HG03103 (cell line): ENCODE results near the gene ELP5.

Experiments used
- ATAC-seq: cut with Tn5 transposase; IDR thresholded peaks from one replicate; pipeline ENCODE4 v1.9.1; 2021; ENCODE audit warnings: low read depth; ENCODE audit not compliant: unreplicated experiment

The ELP5 gene

DNA sequence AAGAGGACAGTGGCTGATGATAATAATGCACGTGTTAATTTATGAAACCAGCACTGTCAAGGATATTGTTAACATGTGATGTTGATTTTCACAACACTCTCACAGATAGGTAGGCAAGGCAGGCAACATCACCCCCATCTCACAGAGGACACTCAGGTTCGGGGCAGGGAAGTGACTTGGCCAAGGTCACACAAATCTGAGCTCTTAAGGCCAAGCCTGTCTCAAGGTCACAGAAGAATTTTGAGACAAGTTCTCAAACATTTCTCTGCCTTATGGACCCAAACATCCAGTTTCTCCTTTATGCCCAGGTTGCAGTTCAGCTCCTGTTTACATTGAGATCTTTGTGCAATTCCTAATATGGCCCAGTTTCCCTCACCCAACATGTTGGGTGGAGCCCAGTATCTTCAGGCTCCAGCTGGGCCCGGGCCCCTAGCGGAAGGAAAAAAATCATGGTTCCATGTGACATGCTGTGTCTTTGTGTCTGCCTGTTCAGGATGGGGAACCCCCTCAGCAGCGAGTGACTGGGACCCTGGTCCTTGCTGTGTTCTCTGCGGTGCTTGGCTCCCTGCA lies 30.8 kb downstream of the ELP5 start:
- ATAC-seq: no peak

DNA sequence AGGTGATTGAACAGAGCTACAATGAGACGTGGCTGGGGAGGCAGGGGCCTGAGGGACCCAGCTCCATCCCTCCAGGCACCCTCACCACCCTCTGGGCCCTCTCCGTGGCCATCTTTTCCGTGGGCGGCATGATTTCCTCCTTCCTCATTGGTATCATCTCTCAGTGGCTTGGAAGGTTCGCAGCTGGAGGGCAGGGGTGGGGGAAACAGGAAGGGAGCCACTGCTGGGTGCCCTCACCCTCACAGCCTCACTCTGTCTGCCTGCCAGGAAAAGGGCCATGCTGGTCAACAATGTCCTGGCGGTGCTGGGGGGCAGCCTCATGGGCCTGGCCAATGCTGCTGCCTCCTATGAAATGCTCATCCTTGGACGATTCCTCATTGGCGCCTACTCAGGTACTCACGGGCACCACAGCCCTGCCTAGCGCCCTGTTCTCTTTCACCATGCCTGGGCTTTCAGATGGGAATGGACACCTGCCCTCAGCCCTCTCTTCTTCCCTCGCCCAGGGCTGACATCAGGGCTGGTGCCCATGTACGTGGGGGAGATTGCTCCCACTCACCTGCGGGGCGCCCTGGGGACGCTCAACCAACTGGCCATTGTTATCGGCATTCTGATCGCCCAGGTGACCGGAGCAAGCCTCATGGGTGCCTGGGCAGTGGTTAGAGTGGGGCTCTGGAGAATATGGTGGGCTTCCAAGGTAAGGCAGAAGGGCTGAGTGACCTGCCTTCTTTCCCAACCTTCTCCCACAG lies 31.6 kb downstream of the ELP5 start:
- no peak for ATAC-seq

DNA sequence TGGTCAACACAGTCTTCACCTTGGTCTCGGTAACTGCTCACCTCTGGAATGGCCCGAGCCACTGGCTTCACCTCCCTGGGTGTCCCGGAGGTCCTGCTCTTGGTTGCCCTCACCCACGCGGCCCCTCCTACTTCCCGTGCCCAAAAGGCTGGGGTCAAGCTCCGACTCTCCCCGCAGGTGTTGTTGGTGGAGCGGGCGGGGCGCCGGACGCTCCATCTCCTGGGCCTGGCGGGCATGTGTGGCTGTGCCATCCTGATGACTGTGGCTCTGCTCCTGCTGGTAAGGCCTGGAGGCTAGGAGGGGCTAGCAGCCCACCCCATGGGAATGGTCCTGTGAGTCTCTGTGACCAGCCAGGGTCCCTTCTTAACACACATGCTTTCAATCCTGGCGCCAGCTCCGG lies 32.9 kb downstream of the ELP5 start:
- ATAC-seq: no peak

DNA sequence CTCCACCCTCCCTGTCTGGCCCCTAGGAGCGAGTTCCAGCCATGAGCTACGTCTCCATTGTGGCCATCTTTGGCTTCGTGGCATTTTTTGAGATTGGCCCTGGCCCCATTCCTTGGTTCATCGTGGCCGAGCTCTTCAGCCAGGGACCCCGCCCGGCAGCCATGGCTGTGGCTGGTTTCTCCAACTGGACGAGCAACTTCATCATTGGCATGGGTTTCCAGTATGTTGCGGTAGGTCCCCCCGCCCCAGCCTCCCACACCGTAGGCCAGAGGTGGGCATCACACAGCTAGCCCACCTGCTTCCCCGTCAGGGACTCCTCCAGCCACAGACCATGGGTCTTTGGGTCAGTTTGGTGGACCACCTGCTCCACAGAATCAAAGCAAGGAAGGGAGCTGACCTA lies 33.7 kb downstream of the ELP5 start:
- no peak for ATAC-seq

DNA sequence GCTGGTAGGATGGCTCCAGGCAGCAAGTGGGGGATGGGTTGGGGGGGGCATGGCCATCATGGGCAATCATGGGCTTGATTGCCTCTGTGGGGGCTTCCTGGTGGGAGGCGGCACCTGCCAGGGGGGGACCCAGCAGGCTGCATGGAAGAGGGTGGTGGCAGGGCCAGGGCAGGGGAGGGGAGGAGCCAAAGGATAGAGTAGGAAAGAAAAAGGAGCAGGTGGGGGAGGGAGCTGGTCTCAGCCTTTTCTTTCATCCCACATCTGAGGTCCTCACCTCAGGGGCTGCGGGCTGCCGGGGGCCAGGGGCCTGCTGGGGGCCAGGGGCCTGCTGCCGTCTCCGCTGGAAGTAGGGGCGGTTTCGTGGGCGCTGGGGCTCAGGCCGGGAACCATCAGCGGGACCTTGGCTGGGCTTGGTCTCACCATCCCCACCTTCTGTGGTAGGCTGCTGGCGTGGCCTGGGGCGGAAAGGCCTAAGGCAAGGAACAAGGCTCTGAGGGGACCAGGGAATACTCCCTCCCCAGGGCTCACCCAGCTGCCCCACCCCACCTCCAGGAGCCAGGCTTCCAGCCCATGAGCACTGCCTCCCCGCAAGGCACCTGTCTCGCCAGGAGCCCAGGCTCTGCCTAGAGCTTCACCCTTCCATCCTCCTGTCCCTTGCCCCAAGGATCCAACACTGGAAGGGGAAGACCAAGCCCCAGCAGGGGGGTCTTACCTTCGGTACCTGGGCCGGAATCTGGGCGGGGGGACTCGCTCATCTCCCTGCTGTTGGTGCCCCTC lies 37.4 kb downstream of the ELP5 start:
- ATAC-seq: no peak

DNA sequence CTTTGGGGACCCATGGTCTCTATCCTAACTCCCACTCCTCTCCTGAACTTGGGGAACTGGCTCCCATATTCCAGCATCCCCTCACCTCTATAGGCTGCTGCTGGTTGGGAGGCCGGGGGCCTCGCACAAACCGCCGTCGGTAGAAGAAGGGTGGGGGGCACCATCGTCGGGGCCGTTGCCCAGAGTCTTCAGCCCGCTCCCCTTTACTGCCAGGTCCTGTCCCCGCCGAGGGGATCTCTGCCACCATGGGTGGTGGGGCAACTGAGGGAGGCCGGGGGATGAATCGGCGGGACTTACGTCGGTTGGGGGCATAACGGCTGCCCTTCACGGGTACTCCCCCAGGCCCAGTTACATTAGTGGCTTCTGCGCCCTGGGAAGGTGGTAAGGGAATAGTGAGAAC lies 38.2 kb downstream of the ELP5 start:
- no peak for ATAC-seq

DNA sequence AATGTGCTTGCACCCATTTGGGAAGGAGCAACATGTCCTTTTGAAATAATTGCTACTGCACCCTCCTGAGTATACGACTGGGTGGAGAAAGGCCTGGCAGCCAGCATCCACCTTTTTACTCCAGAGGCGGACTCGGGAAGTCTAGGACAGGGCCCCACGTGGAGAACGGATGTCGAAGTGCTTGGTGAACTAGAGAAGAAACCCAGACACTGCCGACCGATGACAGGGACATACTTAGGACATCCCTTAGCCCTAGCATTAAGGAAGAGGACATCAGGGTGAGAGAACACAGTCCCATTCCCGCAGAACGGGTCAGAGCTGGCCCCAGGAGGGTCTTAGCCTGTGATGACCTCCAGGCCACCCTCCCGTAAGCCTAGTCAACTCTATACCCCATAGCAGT lies 38.7 kb downstream of the ELP5 start:
- ATAC-seq: no peak

DNA sequence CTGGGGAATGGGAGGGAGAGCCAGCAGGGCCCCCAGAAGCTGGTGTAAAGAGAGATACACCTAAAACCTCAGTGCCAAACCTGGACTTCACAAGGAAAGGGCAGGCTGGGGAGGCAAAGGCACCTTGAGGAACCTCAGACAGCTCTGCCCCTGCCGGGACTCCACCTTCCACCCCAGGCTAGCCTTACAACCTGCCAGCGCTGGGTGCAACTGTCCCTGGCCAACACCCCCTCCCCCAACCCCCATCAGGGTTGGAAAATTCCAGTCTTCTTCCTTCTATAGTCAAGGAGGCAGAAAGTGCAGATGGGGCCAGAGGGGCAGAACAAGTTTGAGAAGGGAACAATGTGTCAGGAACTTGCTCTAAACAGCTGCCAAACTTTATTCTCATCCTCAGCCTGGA lies 40.2 kb downstream of the ELP5 start:
- no peak for ATAC-seq

DNA sequence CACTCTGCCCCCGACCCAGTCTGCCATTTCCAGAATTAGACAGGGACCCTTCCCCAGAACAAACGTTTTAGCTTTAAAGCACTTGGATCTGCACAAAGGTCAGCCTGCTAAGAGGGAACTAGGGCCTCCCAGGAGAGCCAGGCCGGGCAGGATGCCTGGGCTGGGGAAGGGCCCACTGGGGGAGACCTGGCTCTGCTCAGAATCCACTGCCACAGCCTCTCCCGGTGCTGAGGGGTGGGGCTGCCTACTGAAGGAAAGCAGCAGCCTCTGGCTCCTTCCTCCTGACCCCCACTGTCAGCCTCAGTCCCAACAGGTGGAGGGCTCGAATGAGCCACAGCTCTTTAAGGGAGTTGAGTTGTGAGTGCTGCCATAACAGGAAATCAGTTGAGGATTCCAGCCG lies 40.7 kb downstream of the ELP5 start:
- no peak for ATAC-seq

DNA sequence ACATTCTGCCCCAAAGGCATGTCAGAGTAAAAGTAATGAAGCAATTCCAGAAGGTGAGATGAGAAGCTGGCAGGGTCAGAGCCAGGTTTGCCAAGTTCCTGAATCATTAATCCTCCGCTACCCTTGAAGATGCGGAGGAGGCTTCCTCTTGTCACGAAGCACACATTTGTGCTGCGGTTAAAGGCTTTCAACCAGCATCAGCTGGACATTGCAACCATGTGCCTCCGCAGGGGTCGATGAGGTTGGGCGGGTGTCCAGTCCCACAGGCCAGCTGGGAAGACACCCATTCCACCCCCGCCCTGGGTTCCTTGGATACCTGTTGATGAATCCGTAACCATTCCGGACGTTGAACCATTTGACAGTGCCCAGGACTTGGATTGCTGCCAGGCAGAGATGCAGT lies 41.1 kb downstream of the ELP5 start:
- ATAC-seq: no peak

DNA sequence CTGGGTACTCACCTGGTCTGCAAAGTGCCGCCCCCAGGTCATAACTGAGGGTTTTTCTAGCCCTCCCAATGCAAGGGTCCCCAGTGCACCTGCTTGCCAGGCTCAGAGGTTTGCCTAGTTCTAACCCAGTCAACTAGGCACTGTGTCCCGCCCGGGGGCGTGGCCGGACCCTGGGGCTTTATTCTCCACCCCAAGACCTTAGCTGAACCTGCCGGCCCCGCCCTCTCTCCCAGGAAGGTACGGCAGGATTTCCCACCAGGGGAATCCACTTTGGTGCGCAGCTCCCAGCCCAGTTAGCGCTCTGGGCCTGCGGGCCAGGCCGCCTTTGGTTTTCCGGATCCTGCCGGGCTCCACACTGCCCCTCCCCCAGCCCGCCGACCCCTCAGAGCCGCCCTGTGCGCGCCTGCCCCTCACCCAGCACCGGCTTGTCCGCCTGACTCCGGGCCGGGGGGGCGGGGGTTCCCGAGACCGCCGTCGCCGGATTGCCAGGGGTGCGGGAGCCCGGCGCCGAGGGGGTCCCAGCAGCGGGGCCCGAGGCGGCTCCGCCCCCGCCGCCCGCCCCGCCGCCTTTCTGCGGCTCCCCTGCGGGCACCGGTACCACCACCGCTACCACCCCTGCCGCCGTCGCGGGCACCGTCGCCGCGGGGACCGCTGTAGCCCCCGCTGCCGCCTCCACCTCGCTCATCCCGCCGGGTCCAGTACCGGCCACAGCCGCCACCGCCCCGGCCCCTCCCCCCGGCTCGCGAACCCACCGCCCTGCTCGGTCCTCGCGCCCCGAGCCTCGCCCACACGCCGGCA lies 42.0 kb downstream of the ELP5 start:
- ATAC-seq: no peak

DNA sequence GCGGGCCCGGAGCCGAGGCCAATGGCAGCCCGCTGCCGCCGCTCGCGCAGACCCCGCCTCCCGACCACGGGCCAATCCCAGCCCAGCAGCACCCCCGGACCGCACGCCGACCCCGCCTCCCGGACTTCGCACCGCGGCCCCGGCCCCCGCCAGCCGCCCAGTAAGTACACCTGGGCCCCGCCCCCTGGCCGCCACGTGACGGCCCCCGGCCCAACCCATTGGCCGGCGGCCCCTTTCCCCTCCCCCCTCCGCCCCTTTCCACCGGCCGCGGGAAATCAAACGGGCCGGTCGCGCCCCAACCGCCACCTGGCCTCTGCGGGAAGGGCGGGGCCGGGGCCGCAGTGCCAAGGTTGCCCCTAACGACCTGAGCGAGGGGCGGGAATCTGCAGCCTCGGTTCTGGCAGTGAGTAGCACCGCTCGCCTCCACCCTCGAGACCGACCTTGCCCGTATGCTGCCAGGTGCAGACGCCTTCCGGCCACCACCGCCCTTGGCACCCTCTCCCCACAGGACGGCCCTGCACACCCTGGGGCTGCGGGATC lies 42.7 kb downstream of the ELP5 start, which contains the start of gene YBX2:
TSS of gene YBX2 (minus strand) at position 26 of the 540 bp plus-strand sequence. CDS start 139 bp downstream, outside the sequence.
- no peak for ATAC-seq

DNA sequence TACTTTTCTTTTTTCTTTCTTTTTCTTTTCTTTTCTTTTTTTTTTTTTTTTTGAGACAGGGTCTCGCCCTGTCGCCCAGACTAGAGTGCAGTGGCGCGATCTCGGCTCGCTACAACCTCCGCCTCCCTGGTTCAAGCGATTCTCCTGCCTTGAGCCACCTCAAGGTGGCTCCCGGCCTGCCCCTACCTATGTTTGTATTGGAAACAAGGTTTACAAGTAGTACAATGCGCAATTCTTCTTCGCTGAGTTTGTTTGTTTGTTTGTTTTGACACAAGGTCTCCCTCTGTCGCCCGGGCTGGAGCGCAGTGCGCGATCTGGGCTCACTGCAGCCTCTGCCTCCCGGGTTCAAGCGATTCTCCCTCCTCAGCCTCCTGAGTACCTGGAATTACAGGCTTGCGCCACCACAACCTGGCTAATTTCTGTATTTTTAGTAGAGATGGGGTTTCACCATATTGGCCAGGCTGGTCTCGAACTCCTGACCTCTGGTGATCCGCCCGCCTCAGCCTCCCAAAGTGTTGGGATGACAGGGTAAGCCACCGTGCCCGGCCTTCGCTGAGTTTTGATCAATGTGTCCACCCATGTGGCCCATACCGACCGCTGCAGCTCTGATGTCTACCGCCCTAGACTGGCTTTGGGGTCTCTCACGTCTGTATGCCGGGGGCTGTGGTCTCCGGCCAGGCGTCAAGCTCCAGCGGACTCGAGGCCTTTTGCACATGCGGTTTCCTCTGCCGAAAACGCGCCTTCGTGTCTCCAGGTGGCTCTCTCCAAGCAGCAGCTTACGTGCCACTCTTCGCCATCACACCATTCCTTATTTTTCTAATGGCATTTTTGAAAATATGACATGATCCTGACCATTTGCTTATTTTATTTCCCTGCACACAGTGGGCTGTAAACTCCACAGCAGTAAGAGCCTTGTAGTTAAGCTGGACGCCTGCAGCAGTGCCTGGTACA lies 43.5 kb downstream of the ELP5 start:
- ATAC-seq: no peak

DNA sequence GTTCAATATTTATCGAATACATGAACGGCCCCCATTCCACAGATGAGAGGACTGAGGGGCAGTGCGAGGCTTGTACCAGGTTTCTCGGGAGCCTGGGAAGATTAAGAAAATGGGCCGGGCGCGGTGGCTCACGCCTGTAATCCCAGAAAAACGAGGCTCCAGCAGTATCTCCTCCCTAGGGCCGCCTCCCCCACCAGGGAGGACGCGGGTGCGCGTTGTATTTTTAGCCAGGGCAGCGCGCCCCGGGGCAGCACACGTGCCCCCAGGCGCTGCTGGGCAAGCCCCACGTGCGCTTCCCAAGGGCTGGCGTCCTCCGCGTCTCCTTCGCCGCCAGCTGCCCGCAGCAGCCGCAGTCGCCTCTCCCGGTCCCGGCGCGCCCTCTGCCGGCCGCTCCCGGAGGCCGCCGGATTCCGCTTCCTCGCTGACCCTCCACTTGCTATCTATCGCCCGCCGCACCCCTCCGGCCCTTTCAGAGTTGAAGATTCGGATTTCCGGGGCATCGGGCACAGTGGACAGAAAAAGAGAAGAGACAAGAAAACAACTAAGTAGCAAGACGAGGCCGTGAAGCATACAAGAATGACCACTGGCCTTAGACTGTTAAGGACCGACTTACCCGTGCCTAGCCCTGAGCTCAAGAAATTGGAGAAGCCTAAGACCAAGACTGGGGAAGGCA lies 44.3 kb downstream of the ELP5 start:
- no peak for ATAC-seq

DNA sequence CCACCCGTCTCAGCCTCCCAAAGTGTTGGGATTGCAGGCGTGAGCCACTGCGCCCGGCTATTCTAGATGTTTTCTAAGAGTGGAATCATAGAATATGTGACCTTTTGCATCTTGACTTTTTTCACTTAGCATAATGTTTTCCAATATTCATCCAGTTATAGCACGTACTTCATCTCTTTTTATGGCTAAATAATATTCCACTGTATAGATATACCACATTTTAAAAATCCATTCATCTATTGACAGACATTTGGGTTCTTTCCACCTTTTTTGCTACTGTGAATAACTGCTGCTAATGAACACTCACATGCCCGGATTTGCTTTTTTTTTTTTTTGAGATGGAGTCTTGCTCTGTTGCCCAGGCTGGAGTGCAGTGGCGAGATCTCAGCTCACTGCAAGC lies 52.2 kb downstream of the ELP5 start:
- no peak for ATAC-seq

DNA sequence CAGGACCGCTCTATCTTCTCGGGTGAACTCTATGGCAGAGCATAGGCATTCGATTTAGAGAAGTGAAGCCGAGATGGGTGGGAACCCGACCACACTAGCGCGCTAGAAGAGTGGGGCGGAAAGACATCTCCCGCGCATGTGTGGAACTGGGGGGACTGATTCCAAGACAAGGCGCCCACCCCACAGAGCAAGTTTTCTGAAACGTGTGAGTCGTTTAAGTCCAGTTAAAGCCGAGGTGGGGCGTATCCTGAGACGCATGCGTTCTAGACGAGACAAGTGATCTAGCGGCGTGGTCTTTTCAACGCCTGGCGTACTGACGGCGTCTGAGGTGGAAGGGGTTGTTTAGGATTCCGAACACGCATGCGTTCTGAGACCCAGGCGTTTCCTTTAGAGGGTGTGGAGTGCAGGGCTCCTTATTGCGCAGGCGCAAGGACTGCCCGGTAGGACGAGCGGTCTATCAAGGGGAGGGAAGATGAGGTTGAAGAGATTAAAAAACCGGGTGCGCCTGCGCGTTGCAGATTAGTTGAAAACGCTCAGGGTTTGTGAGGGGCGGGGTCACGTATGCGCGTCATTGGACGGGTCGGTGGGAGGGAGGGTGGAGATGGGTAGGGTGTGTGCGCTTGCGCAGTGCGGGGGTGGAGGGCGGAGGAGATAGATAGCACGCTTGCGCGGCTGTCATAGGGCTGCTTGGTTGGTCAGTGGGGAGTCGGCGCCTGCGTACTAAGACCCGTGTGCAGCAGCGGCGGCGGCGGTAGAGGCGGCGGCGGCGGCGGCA lies 55.1 kb downstream of the ELP5 start, which contains the start of gene EIF5A:
TSS of gene EIF5A (plus strand) at position 718 of the 775 bp plus-strand sequence. CDS start 2,008 bp downstream, outside the sequence.
- ATAC-seq: peak; percentile 47

DNA sequence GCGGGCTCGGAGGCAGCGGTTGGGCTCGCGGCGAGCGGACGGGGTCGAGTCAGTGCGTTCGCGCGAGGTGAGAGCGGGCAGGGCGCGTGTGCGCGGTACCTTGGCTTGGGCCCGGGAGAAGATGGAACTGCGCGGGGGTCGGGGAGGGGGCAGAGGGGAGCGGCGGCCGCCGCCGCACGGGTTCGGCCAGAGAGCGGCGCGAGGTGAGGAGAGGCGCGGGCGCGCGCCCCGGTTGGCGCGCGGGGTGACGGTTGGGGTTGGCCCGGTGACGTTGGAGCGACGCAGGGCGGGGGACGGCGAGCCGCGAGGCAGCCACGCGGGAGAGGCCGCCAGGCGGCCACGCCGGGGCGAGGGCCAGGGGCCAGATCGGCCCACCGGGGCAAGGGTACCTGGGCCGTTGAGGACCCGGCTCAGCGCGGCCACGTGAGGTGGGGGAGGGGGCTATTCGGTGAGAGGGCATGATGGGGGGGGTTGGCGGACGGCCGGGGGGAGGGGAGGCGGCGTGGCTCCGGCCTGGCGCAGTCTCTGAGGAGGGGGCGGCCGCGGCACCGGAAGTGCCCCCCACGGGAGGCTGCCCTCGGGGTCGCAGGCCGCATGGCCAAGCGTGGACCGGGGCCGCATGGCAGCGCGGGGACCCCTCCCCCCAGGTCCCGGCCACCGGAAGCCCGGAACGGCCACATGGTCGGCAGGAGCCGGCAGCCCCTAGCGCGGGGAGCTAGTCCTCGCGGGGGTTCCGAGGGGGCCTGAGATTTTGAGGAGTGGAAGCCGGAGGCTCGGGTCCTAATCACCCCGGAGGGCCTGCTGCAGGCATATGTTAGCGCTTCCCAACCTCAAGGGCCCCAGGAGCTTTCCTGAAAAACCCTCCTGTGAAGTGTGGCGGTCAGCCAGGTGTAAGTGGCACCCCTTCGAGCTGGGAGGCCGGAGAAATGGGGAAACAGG lies 55.9 kb downstream of the ELP5 start:
- no peak for ATAC-seq
